HFF-Myc (cell line): ENCODE data around the gene RPL4.

Experiments
- DNase-seq: peaks from one replicate; pipeline ENCODE4 v3.0.0-alpha.2; 2011; ENCODE audit warnings: low read depth; ENCODE audit errors: extremely low read depth
- H3K4me3 ChIP-seq: replicated peaks from 2 replicates; pipeline ENCODE4 v1.5.1; 2011; ENCODE audit warnings: low read depth, mild to moderate bottlenecking, control low read depth, low read length
- TF ChIP-seq, protein P1 (sequence below): IDR thresholded peaks from 2 replicates; pipeline ENCODE4 v1.5.1; 2012; ENCODE audit warnings: mild to moderate bottlenecking, low read depth, low read length, control low read depth; ENCODE audit errors: missing control alignments

RPL4 gene

DNA sequence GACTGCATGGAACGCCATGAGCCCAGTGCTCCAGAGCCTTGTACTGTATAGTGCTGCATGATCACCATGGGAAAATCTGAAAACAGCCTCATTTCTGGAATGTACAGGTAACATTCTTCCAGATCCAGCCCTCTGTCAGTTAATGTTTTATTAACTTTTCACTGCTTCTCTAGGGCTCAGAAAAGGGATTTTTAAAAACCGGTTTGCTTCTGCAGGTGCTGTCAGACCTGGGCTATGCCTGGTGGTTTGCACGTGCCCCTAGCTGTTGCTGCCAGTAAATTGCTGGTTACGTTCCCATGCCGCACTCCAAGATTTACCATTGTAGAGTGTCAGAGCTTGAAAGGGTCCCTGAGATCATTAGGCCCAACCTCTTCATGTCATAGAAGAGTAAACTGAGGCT lies 16.1 kb downstream of the RPL4 start:
- DNase-seq: no peak
- no peak overlapping the region for H3K4me3 ChIP-seq
- TF ChIP-seq, protein P1, sequence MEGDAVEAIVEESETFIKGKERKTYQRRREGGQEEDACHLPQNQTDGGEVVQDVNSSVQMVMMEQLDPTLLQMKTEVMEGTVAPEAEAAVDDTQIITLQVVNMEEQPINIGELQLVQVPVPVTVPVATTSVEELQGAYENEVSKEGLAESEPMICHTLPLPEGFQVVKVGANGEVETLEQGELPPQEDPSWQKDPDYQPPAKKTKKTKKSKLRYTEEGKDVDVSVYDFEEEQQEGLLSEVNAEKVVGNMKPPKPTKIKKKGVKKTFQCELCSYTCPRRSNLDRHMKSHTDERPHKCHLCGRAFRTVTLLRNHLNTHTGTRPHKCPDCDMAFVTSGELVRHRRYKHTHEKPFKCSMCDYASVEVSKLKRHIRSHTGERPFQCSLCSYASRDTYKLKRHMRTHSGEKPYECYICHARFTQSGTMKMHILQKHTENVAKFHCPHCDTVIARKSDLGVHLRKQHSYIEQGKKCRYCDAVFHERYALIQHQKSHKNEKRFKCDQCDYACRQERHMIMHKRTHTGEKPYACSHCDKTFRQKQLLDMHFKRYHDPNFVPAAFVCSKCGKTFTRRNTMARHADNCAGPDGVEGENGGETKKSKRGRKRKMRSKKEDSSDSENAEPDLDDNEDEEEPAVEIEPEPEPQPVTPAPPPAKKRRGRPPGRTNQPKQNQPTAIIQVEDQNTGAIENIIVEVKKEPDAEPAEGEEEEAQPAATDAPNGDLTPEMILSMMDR: no peak

DNA sequence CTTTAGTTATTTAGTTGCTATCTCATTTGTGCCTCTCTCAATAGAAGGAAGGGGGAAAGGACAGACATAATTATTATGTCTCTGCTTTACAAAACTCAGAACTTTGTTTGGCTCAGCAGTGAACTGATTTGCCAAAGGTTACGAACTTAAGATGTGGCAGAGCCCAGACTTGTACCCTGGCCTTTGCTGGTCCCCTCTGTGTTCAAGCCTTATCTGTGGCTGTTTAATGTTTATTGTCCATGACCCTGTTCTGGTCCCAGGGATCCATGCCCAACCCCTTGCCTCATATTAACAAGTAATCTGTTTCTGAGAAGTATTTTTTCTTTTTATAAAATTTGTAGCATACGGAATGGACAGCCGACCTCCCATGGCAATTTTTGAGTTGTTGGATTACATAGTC lies 17.8 kb downstream of the RPL4 start:
- no peak for DNase-seq
- H3K4me3 ChIP-seq: no peak overlapping the region
- TF ChIP-seq, protein P1: no peak

GRCh38 chr15:66484539-66485112 lies 20.0 kb downstream of the RPL4 start:
- no peak for DNase-seq
- TF ChIP-seq, protein P1: no peak
- no peak overlapping the region for H3K4me3 ChIP-seq

DNA sequence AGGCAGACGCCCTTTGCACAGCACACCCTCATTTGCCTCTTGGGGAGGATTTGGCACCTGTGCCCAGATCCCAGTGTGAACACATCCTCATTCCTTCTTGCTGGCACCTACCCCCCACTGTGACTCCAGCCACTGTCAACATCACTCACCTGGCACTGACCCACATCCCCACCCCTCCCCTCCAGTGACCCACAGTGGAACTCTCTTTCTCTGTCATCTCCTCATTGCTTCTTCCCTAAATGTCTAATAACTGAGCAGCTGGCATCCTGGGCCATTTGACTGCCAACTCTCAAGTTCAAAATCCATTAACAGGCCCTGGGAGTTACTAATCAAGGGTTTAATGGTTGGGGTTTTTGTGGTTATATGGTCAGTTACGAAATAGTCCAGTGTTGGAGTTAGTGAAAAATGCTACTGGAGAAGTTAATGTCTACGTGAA lies 21.5 kb downstream of the RPL4 start:
- TF ChIP-seq, protein P1: no peak
- DNase-seq: no peak
- no peak overlapping the region for H3K4me3 ChIP-seq

DNA sequence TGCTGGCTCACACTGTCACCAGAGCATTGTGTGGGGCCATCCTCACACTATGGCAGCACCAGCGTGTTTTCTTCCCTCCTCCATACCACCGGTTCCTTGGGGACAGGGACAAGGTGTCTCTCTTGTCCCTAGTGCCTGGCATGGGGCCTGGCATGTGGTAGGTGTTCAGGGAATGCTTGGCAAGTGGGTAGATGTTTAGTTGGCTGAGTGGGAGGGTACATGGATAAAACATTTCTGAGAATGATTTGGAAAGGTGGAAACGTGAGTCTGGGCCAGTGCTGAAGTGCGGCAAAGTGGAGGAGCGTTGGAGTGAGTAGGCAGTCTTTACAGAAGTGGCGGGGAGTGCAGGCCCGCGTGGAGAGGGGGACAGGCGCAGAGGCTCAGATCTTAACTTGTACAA lies 22.1 kb downstream of the RPL4 start:
- no peak overlapping the region for H3K4me3 ChIP-seq
- DNase-seq: no peak
- TF ChIP-seq, protein P1: no peak

GRCh38 chr15:66481107-66481856 lies 23.4 kb downstream of the RPL4 start:
- TF ChIP-seq, protein P1: no peak
- no peak overlapping the region for H3K4me3 ChIP-seq
- no peak for DNase-seq
